SW 1271 (cell line): ENCODE results near the gene DTX3L.
"Not testable (repeated sequence)": the region's sequence is repeated elsewhere in the genome, so short reads cannot be mapped to it uniquely, and the experiment has no call there.

Experiments
- DNase-seq, 2 experiments: peaks; one replicate each; lab custom pipeline; 2025; lab: John Stamatoyannopoulos, UW

Gene DTX3L

DNA sequence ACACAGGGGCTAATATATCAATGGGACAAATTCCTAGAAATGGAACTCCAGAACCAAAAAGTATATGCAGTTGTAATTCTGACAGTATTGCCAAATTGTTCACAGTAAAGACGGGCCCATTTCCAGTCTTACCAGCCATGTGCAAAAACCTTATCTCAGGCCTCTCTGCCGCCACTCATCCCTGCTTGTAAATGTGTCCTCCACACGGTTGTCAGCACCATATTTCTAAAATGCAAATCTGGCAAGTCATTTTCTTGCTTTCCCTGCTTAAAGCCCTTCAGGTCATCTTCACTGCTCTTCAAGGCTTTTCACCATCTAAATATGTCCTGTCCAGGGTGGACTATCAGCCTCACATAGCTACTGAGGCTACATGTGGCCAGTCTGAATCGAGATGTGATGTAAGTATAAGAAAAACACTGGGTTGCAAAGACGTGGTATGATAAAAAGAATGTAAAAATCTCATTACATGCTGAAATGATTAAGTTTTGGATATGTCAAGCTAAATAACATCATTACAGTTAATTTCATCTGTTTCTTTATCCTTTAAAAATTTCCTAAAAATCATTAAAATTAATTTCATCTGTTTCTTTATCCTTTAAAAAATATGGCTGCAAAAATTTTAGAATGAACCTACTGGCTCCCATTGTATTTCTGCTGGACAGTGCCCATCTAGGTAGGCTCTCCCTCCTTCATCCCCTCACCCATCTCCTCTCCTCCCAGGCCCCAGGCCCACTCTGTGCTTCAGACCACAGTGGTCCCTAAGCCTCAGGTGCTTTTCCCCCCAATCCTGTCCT is 1.0 kb upstream of the DTX3L start:
- DNase-seq = no peak

DNA sequence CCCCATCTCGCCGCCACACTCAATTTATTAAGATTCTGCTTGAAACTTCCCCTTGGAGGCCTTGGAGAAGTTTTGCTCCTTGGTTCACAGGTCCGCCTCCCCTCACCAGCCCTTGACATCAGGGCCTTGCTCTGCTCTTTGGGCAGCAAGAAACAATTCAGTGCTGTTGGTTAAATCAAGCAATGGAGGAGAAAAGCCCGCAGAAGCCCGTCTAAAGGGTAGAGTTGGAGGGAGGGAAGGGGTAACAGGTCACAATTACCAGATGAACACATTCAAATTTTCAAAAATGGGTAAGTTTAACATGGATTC is 467 bp upstream of the DTX3L start:
- no peak for DNase-seq

DNA sequence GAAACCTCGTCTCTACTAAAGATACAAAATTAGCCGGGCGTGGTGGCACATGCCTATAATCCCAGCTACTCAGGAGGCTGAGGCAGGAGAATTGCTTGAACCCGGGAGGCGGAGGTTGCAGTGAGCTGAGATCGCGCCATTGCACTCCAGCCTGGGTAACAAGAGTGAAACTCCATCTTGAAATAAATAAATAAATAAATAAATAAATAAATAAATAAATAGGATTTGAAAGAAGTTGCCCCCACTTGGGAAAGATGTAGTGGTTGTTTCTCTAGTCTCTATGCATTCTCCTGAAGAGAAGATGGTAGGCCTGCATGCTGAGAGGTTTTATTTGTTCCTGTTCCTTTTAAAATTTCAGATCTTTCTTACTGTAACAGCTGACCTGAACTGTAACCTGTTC is 4.0 kb downstream of the DTX3L start:
- not testable (repeated sequence) for DNase-seq

DNA sequence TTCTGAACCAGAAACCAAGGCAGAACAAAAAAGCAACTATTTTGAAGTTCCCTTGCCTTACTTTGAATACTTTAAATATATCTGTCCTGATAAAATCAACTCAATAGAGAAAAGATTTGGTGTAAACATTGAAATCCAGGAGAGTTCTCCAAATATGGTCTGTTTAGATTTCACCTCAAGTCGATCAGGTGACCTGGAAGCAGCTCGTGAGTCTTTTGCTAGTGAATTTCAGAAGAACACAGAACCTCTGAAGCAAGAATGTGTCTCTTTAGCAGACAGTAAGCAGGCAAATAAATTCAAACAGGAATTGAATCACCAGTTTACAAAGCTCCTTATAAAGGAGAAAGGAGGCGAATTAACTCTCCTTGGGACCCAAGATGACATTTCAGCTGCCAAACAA is 4.6 kb downstream of the DTX3L start:
- DNase-seq = no peak

GRCh38 chr3:122572940-122573412 is 8.8 kb downstream of the DTX3L start:
- DNase-seq = peak in 1 of 2 experiments; percentile 21

- no peak for DNase-seq
Observed at GRCh38 chr3:122576174-122576940, 12.2 kb downstream of the DTX3L start.

GRCh38 chr3:122577409-122578031 is 13.4 kb downstream of the DTX3L start, which contains the start of gene PARP15:
TSS of gene PARP15 (plus strand) at chr3:122577650. CDS start at chr3:122577668, 18 bp downstream.
- no peak for DNase-seq

DNA sequence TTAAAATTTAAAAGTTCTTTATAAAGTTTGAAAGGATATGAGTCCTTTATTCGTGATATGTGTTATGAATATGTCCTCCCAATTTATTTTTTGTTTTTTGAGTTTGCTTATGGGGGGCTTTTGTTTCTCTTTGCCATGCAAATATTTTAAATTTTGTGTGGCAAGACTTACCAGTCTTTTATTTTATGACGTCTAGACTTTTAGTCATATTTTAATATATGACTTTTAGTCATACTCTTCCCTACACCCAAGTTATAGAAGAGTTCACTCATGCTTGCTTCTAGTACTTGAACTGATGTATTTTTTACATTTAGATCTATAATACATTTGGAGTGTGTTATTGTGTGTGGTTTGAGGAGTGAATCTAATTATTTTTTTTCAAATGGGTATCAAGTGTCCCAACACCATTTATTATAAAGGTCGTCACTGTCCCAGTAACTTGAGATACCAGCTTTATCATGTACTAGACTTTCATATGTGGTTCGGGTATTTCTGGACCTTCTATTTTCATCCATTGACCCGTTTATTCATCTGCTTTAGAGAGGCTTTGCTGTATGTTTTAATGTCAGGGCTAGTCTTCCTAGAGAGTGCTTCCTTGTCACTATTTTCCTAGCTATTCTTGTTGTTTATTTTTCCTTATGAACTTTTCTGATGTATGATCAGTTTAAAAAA is 14.1 kb downstream of the DTX3L start:
- no peak for DNase-seq

- DNase-seq = no peak
Observed at GRCh38 chr3:122580470-122580869, 16.3 kb downstream of the DTX3L start.

- DNase-seq = no peak
Observed at GRCh38 chr3:122581622-122582021, 17.5 kb downstream of the DTX3L start.

- no peak for DNase-seq
Observed at GRCh38 chr3:122582390-122582789, 18.3 kb downstream of the DTX3L start.

DNA sequence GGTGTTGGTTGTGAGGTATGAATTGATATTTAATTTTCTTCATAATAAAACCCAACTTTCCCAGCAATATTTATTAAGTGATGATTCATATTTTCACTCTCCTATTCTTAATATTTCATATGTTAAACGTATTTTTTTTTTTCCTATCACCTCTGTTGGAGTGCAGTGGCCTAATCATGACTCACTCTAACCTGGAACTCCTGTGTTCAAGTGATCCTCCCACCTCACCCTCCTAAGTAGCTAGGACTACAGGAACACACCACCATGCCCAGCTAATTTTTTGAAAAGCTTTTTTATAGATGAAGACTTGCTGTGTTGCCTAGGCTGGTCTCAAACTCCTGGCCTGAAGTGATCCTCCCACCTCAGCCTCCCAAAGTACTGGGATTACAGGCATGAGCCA is 22.0 kb downstream of the DTX3L start:
- DNase-seq = no peak

- no peak for DNase-seq
Observed at GRCh38 chr3:122586773-122587485, 22.8 kb downstream of the DTX3L start.

DNA sequence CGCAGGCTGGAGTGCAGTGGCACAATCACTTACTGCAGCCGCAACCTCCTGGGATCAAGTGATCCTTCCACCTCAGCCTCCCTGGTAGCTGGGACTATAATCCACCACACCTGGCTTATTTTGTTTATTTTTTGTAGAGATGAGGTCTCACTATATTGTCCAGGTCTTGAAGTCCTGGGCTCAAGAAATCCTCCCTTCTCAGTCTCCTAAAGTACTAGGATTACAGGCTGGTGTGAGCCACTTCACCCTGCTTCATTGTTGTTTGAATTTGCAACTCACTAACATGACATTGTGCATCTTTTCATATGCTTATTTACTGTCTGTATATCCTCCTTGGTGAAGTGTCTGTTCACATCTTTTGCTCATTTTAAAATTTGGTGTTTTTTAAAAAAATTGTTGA is 23.4 kb downstream of the DTX3L start:
- DNase-seq = no peak

DNA sequence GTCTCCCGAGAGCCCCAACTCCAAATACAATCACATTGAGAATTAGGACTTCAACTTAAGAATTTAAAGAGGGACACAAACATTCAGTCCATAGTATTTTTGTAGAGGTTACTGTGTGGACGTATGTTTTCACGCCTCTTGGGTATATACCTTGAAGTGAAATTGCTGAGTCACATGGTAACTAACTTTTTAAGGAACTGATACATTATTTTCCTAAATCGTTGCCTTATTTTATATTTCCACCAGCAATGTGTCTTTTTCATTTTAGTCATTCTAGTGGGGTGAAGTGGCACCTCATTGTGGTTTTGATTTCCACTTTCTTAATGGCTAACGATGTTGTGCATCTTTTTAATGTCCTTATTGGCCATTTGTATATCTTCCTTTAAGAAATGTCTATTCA is 25.2 kb downstream of the DTX3L start:
- no peak for DNase-seq

- no peak for DNase-seq
Observed at GRCh38 chr3:122590610-122591009, 26.5 kb downstream of the DTX3L start.

- no peak for DNase-seq
Observed at GRCh38 chr3:122594025-122594424, 29.9 kb downstream of the DTX3L start.

GRCh38 chr3:122598151-122598550 is 34.0 kb downstream of the DTX3L start:
- no peak for DNase-seq

DNA sequence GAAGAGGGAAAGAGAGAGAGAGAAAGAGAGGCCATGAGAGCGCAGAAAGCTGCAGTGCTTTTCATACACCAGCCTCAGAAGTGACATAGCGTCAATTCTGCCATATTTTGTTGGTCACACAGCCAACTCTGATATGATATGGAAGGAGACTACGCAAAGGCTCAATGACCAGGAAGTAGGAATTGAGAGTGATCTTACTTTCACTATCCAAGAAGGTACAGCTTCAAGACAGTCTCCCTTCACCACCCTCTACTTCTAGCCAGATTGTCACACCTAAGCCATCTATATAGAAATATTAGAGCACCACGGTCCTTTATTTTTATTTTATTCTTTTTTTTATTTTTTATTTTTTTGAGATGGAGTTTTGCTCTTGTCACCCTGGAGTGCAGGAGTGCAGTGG is 34.4 kb downstream of the DTX3L start:
- no peak for DNase-seq

- no peak for DNase-seq
Observed at GRCh38 chr3:122602011-122602710, 38.0 kb downstream of the DTX3L start.

- DNase-seq = no peak
Observed at GRCh38 chr3:122603056-122603455, 38.9 kb downstream of the DTX3L start.
